ENCODE measurements around the gene LONRF2. TPM values are rescaled to one million over a fixed set of nuclear protein-coding genes. Genes with fewer than 3 reads are reported as not detected.

LONRF2 gene
- total RNA-seq, 1 experiment from 2014 or later, result 1.6 TPM

- TF ChIP-seq REST (IDR thresholded peaks at IDR 0.05; ENCODE audit: low read depth), result no peak
- TF ChIP-seq EGR1 (IDR thresholded peaks at IDR 0.05; ENCODE audit: low read depth), result no peak
These were observed 47.1 kb downstream of the LONRF2 start (continued) for GRCh38 chr2:100275200-100275589.

- BruUV-seq (replicated peaks), result no TSS peak
- no peak overlapping the region for H3K4me3 ChIP-seq (replicated peaks in 1 of 2; ENCODE audit: low read depth in 1 of 2, low read length in 2 of 2)
- RAD21 ChIA-PET (ENCODE audit: low non-redundant PET in 1 of 2, low total read pairs in 2 of 2, uncharacterized antibody in 2 of 2, unreplicated experiment in 2 of 2), result no interaction called here
These were observed 47.6 kb downstream of the LONRF2 start for GRCh38 chr2:100274566-100275199.

More at GRCh38 chr2:100274566-100275199, 47.6 kb downstream of the LONRF2 start:
- Histone ChIP-seq H2AFZ (ENCODE audit: low read depth, low read length, poor library complexity, severe bottlenecking) (no peak overlapping the region), H3K4me1 (ENCODE audit: control insufficient read depth in 1 of 2, insufficient read depth in 2 of 2, low read length in 2 of 2) (no peaks in the 10 kb centered on the region; a peak in 1 of 4 replicates), H3K9ac (ENCODE audit: low read length) (no peak overlapping the region), H3K27me3 (ENCODE audit: insufficient read depth, low read length) (no peaks in the 10 kb centered on the region), H3K79me2 (ENCODE audit: insufficient read depth, low read length) (no peaks in the 10 kb centered on the region), H3K36me3 (ENCODE audit: control insufficient read depth in 1 of 2, insufficient read depth in 2 of 2, low read length in 2 of 2) (no peaks in the 10 kb centered on the region), H3K27ac (ENCODE audit: low read depth, low read length) (no peak overlapping the region), H3K4me2 (ENCODE audit: low read length) (no peak overlapping the region), H4K20me1 (ENCODE audit: insufficient read depth) (no peaks in the 10 kb centered on the region), H3K9me2 (ENCODE audit: insufficient read depth) (no peaks in the 10 kb centered on the region), H3K9me3 (ENCODE audit: control insufficient read depth in 1 of 2, insufficient read depth in 1 of 2, low read depth in 1 of 2, low read length in 2 of 2) (peaks cover 0 to 5% of the 10 kb centered on the region in 2 experiments; a peak in 1 of 4 replicates)
- intact Hi-C loops (cut with micrococcal nuclease), result no loop called here
- no peak for TF ChIP-seq RAD21 (IDR thresholded peaks at IDR 0.05; ENCODE audit: low read depth)
- no peak for TF ChIP-seq POLR2A (IDR thresholded peaks at IDR 0.05; ENCODE audit: borderline replicate concordance, extremely low read depth, insufficient read depth, insufficient read length)
- no peak for TF ChIP-seq SIN3A (IDR thresholded peaks at IDR 0.05; ENCODE audit: low read depth)
- no peak for TF ChIP-seq EZH2 (IDR thresholded peaks at IDR 0.05)
- TF ChIP-seq ELF1 (IDR thresholded peaks at IDR 0.05; ENCODE audit: borderline replicate concordance, low read depth), result no peak
- TF ChIP-seq, protein P1, sequence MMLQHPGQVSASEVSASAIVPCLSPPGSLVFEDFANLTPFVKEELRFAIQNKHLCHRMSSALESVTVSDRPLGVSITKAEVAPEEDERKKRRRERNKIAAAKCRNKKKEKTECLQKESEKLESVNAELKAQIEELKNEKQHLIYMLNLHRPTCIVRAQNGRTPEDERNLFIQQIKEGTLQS (IDR thresholded peaks at IDR 0.05), result no peak
- TF ChIP-seq JUND (IDR thresholded peaks at IDR 0.05), result no peak
- ATAC-seq (no peak), DNase-seq (ENCODE audit: low read depth, low spot score) (no peak)
- POLR2A ChIA-PET, result no interaction called here
- CTCF ChIA-PET, result no interaction called here

Measured in HCT116 (cell line).